ENCODE measurements around the gene RIOX2. TPM values are rescaled to one million over a fixed set of nuclear protein-coding genes. Genes with fewer than 3 reads are reported as not detected.

RIOX2 gene
- total and polyA plus RNA-seq, 2 of the 8 experiments (the other 6 are each of a cell fraction or from before 2014, with no cell fraction given) = 3.8 to 16.4 TPM

- no peak overlapping the region for H3K4me3 ChIP-seq (ENCODE audit: extremely low read depth in 1 of 4, insufficient read depth in 2 of 4, low read depth in 3 of 4, low read length in 4 of 4)
- WGBS, 2 experiments (ENCODE audit: extremely low coverage in 1 of 2, insufficient coverage in 1 of 2, insufficient read length in 1 of 2, insufficient replicate concordance in 2 of 2, low coverage in 1 of 2, low lambda C conversion rate in 2 of 2, missing lambda C conversion rate in 1 of 2) = 88% methylated on average over 4 of the region's 4 CpGs; no CpG with 5 or more reads in 1 of the 2 experiments
- no peak overlapping the region for H4K91ac ChIP-seq (replicated peaks; ENCODE audit: insufficient read length, low read length)
- no peak overlapping the region for H3K27ac ChIP-seq (ENCODE audit: low read depth, low read length)
- no peak overlapping the region for H2AFZ ChIP-seq (ENCODE audit: low read length)
- DNase-seq (ENCODE audit: low read depth in 1 of 2, low spot score in 2 of 2) = no peak
- no peak overlapping the region for H2BK12ac ChIP-seq (ENCODE audit: low read depth, low read length)
- no peaks in the 10 kb centered on the region for H4K20me1 ChIP-seq (replicated peaks in 1 of 2; ENCODE audit: control insufficient read depth in 1 of 2, insufficient read depth in 2 of 2, low read length in 2 of 2)
- no peak overlapping the region for H2BK20ac ChIP-seq (ENCODE audit: low read length)
- no peaks in the 10 kb centered on the region for H3K27me3 ChIP-seq (replicated peaks in 1 of 4; ENCODE audit: control insufficient read depth in 3 of 4, extremely low read depth in 1 of 4, insufficient read depth in 3 of 4, low read length in 3 of 4)
- FAIRE-seq = no peak
- no peaks in the 10 kb centered on the region; the same call in 1 of the 2 replicates for H3K23me2 ChIP-seq (ENCODE audit: low read depth, low read length)
- H3K79me2 ChIP-seq (ENCODE audit: control insufficient read depth in 1 of 2, insufficient read depth in 2 of 2, low read length in 2 of 2) = no peaks in the 10 kb centered on the region
- no peak overlapping the region for H2BK120ac ChIP-seq (replicated peaks; ENCODE audit: low read depth, low read length)
- no peak overlapping the region for H3K18ac ChIP-seq (ENCODE audit: extremely low read depth, low read length)
- H2AK5ac ChIP-seq (ENCODE audit: low read depth, low read length) = no peak overlapping the region
- H4K5ac ChIP-seq (ENCODE audit: insufficient read length, low read depth, low read length) = no peak overlapping the region
- no peaks in the 10 kb centered on the region for H3K79me1 ChIP-seq (ENCODE audit: low read depth, low read length)
- H3K9me3 ChIP-seq (ENCODE audit: insufficient read depth in 2 of 2, low read depth in 1 of 2, low read length in 1 of 2) = no peaks in the 10 kb centered on the region
- no peak overlapping the region for H3K56ac ChIP-seq (replicated peaks; ENCODE audit: insufficient read length, low read depth, low read length)
- ChIA-PET CTCF (ENCODE audit: partially characterized antibody) (interaction anchor here (1.2 to 4.2 kb wide), 3 partner anchors 10 to 148 kb away, joined by 3 to 27 read pairs (median 3); partner anchors contain the start of gene RIOX2), POLR2A (ENCODE audit: partially characterized antibody) (no interaction called here)
- no peak overlapping the region for H2BK15ac ChIP-seq (ENCODE audit: low read length)
- no peak overlapping the region for H3K4me2 ChIP-seq (ENCODE audit: insufficient read depth in 1 of 2, low read depth in 2 of 2, low read length in 2 of 2)
- peaks cover 0 to 30% (median 3%) of the 10 kb centered on the region in 4 experiments; a peak in 5 of 8 replicates for H3K36me3 ChIP-seq (ENCODE audit: control insufficient read depth in 2 of 4, insufficient read depth in 4 of 4, low read length in 3 of 4)
- H3K4ac ChIP-seq (replicated peaks; ENCODE audit: insufficient read length, low read depth, low read length) = no peak overlapping the region
- H3K4me1 ChIP-seq (replicated peaks in 1 of 4; ENCODE audit: control insufficient read depth in 3 of 4, insufficient read depth in 4 of 4, low read length in 3 of 4) = no peaks in the 10 kb centered on the region
- no peak overlapping the region for H3K14ac ChIP-seq (ENCODE audit: insufficient read length)
- H2BK5ac ChIP-seq (ENCODE audit: low read depth, low read length) = no peak overlapping the region
- H4K8ac ChIP-seq (ENCODE audit: extremely low read depth, insufficient read depth, low read length) = no peak overlapping the region
- H3K9ac ChIP-seq (replicated peaks in 1 of 4; ENCODE audit: extremely low read depth in 1 of 4, low read depth in 3 of 4, low read length in 3 of 4) = no peak overlapping the region
- H3K23ac ChIP-seq (ENCODE audit: insufficient read length) = no peak overlapping the region
- TF ChIP-seq CEBPB (IDR thresholded peaks at IDR 0.05; ENCODE audit: low read depth, low read length) (no peak), POLR2AphosphoS5 (IDR thresholded peaks at IDR 0.05; ENCODE audit: low read depth, low read length) (no peak), KDM4A (IDR thresholded peaks at IDR 0.05; ENCODE audit: low read depth, low read length, severe bottlenecking) (no peak), GABPA (IDR thresholded peaks at IDR 0.05; ENCODE audit: borderline replicate concordance, insufficient read depth, low read length) (no peak), JUND (IDR thresholded peaks at IDR 0.05; ENCODE audit: low read length) (no peak), RFX5 (IDR thresholded peaks at IDR 0.05; ENCODE audit: borderline replicate concordance, low read depth, low read length) (no peak), CBX8 (IDR thresholded peaks at IDR 0.05; ENCODE audit: borderline replicate concordance, low read depth, low read length) (no peak), RNF2 (IDR thresholded peaks at IDR 0.05; ENCODE audit: borderline replicate concordance, low read depth, low read length, missing control alignments, poor library complexity, severe bottlenecking) (no peak), NRF1 (IDR thresholded peaks at IDR 0.05; ENCODE audit: low read depth, low read length) (no peak), SP4 (IDR thresholded peaks at IDR 0.05; ENCODE audit: low read length) (no peak), FOSL1 (IDR thresholded peaks at IDR 0.05; ENCODE audit: insufficient read depth, low read depth, low read length) (no peak), TAF7 (optimal IDR thresholded peaks at IDR 0.05; ENCODE audit: borderline replicate concordance, low read depth, low read length) (no peak), TAF1 (IDR thresholded peaks at IDR 0.05; ENCODE audit: low read depth, low read length) (no peak)
These were observed 29.3 kb downstream of the RIOX2 start for GRCh38 chr3:97942801-97943546.
